PC-3 (cell line): ENCODE data around the gene FLNB. TPM values are rescaled to one million over a fixed set of nuclear protein-coding genes. Genes with fewer than 3 reads are reported as not detected.

Experiments used
- ATAC-seq: fragments of 200-7000 bp; cut with Tn5 transposase; 2 replicates; pipeline ENCODE4 v1.9.1; 2020; ENCODE audit warnings: mild to moderate bottlenecking, moderate library complexity
- BruUV-seq: library from RNA; stranded (reverse); fragments of 400-500 nt; replicated peaks from 2 replicates; lab custom pipeline; 2021; lab: Mats Ljungman, UMichigan
- CTCF ChIA-PET: fragments of 300-600 bp; sonication (Branson Sonifier 250); formaldehyde crosslinking; loops from one replicate; lab custom pipeline; 2022; ENCODE audit warnings: antibody characterized with exemption; lab: Charles Lee
- POLR2A ChIA-PET: fragments of 300-600 bp; sonication (Branson Sonifier 250); formaldehyde crosslinking; loops from one replicate; lab custom pipeline; 2022; ENCODE audit warnings: antibody characterized with exemption; ENCODE audit not compliant: unreplicated experiment; lab: Charles Lee
- DNase-seq: peaks from one replicate; pipeline ENCODE4 v3.0.0-alpha.2; 2015
- H2AFZ ChIP-seq: fragments of 300-600 bp; sonication (generic); 2 replicates; pipeline ENCODE4 v1.6.0; 2016; ENCODE audit warnings: antibody characterized with exemption, low read length
- H3F3A ChIP-seq: fragments of 300-600 bp; sonication (generic); one replicate; pipeline ENCODE4 v1.6.0; 2017; ENCODE audit warnings: antibody characterized with exemption, low read length, control low read depth, mild to moderate bottlenecking; ENCODE audit not compliant: unreplicated experiment
- H3K27ac ChIP-seq: fragments of 300-600 bp; sonication (generic); 2 replicates; pipeline ENCODE4 v1.5.1; 2016; ENCODE audit warnings: mild to moderate bottlenecking, low read length
- H3K27me3 ChIP-seq: fragments of 300-600 bp; sonication (generic); 2 replicates; pipeline ENCODE4 v1.6.1; 2016; ENCODE audit warnings: low read length, mixed read lengths
- H3K36me3 ChIP-seq: fragments of 300-600 bp; sonication (generic); 2 replicates; pipeline ENCODE4 v1.6.1; 2016; ENCODE audit warnings: low read depth, mixed run types, low read length, mixed read lengths
- H3K4me1 ChIP-seq: fragments of 300-600 bp; sonication (generic); 2 replicates; pipeline ENCODE4 v1.5.1; 2016; ENCODE audit warnings: low read length; ENCODE audit not compliant: insufficient read depth
- H3K4me2 ChIP-seq: fragments of 300-600 bp; sonication (generic); 2 replicates; pipeline ENCODE4 v1.6.0; 2016; ENCODE audit warnings: low read length
- H3K4me3 ChIP-seq: fragments of 300-600 bp; sonication (generic); 2 replicates; pipeline ENCODE4 v1.5.1; 2016; ENCODE audit warnings: mild to moderate bottlenecking, low read length, mixed read lengths
- H3K79me2 ChIP-seq: fragments of 300-600 bp; sonication (generic); 2 replicates; pipeline ENCODE4 v1.6.1; 2017; ENCODE audit warnings: low read length, mixed read lengths
- H3K9ac ChIP-seq: fragments of 300-600 bp; sonication (generic); 2 replicates; pipeline ENCODE4 v1.6.0; 2016; ENCODE audit warnings: mild to moderate bottlenecking, low read length
- H3K9me2 ChIP-seq: fragments of 300-600 bp; sonication (generic); replicated peaks from 2 replicates; pipeline ENCODE4 v1.6.1; 2016; ENCODE audit warnings: mixed run types, low read length, mixed read lengths
- H3K9me3 ChIP-seq: fragments of 300-600 bp; sonication (generic); 2 replicates; pipeline ENCODE4 v1.6.1; 2016; ENCODE audit warnings: low read length, mixed read lengths
- H4K20me1 ChIP-seq: fragments of 300-600 bp; sonication (generic); 2 replicates; pipeline ENCODE4 v1.6.1; 2016; ENCODE audit warnings: low read length, mixed read lengths
- CTCF ChIP-seq: fragments of 300-600 bp; sonication (generic); conservative IDR thresholded peaks from 2 replicates; pipeline ENCODE4 v1.5.1; 2017; ENCODE audit warnings: antibody characterized with exemption, low read depth, mild to moderate bottlenecking, low read length
- EZH2 ChIP-seq: fragments of 300-600 bp; sonication (generic); IDR thresholded peaks from one replicate; pipeline ENCODE4 v1.6.1; 2017; ENCODE audit warnings: antibody characterized with exemption, mild to moderate bottlenecking, low read length; ENCODE audit not compliant: unreplicated experiment
- EZH2phosphoT487 ChIP-seq: fragments of 300-600 bp; sonication (generic); IDR thresholded peaks from 2 replicates; pipeline ENCODE4 v1.6.1; 2018; ENCODE audit warnings: mild to moderate bottlenecking, antibody characterized with exemption, low read length, borderline replicate concordance
- intact Hi-C: fragments of 100-400 bp; cut with micrococcal nuclease; formaldehyde crosslinking; loops from 2 replicates; pipeline ENCODE4 v1.9.0; 2023
- total RNA-seq: library from RNA; depleted of rRNA; stranded (reverse); fragments of >200 nt; gene quantifications from 2 replicates; pipeline ENCODE4 v1.2.3, GENCODE V29; 2014

FLNB gene
- total RNA-seq, 1 experiment from 2014 or later, result 505 TPM

DNA sequence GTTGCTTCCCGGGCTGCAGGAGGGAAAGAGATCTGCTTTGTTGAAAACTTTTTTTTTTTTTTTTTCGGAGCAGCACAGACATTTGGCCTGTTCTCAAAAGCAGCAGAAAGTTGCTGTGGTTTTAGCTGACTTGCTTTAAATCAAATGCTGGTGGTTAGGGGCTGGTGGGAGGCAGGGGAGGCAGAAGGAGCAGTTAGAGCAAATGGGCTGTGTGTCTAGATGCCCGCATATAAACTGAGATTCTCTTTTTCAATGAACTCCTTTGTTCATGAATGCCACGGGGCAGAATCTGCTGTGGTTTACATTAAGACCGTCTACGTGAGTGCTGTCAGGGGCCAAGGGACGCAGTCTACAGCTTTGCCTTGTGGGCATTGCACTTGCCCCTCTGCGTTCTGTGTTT lies 95.9 kb downstream of the FLNB start:
- H3K4me2 ChIP-seq, result no peak overlapping the region
- no peaks in the 10 kb centered on the region for H3K9me3 ChIP-seq
- BruUV-seq, result no TSS peak
- no peaks in the 10 kb centered on the region for H3K9me2 ChIP-seq
- TF ChIP-seq CTCF (no peak), EZH2phosphoT487 (no peak), EZH2 (no peak)
- no peak overlapping the region for H2AFZ ChIP-seq
- no peak overlapping the region for H3K4me3 ChIP-seq
- no peaks in the 10 kb centered on the region for H3K4me1 ChIP-seq
- POLR2A ChIA-PET, result interaction anchor here (0.7 kb wide), 1 partner anchor 247 kb away, joined by 15 read pairs; no protein-coding TSS in a partner anchor
- ATAC-seq (no peak), DNase-seq (no peak)
- CTCF ChIA-PET, result no interaction called here
- no peaks in the 10 kb centered on the region for H3K27me3 ChIP-seq
- peaks cover 4% of the 10 kb centered on the region; the same call in 1 of the 2 replicates for H4K20me1 ChIP-seq
- H3K9ac ChIP-seq, result no peak overlapping the region
- H3K79me2 ChIP-seq, result peaks cover 31% of the 10 kb centered on the region; the same call in 1 of the 2 replicates
- peaks cover 89% of the 10 kb centered on the region for H3K36me3 ChIP-seq
- no peak overlapping the region for H3K27ac ChIP-seq
- H3F3A ChIP-seq, result no peaks in the 10 kb centered on the region
- intact Hi-C loops, result no loop called here

- Histone ChIP-seq H3F3A (no peaks in the 10 kb centered on the region), H3K79me2 (peaks cover 31% of the 10 kb centered on the region; the same call in 1 of the 2 replicates), H3K4me2 (no peak overlapping the region), H2AFZ (no peak overlapping the region), H3K9ac (no peak overlapping the region), H3K27me3 (no peaks in the 10 kb centered on the region), H3K9me3 (no peaks in the 10 kb centered on the region), H3K4me3 (no peak overlapping the region), H3K4me1 (no peaks in the 10 kb centered on the region), H3K36me3 (peaks cover 89% of the 10 kb centered on the region), H3K27ac (no peak overlapping the region), H4K20me1 (peaks cover 4% of the 10 kb centered on the region; the same call in 1 of the 2 replicates), H3K9me2 (no peaks in the 10 kb centered on the region)
- BruUV-seq, result no TSS peak
- intact Hi-C loops, result no loop called here
- DNase-seq (no peak), ATAC-seq (no peak)
- POLR2A ChIA-PET, result interaction anchor here (0.5 to 0.7 kb wide), 2 partner anchors 248 to 556 kb away, joined by 4 to 15 read pairs; no protein-coding TSS in a partner anchor
- CTCF ChIA-PET, result no interaction called here
- no peak for TF ChIP-seq EZH2
- no peak for TF ChIP-seq EZH2phosphoT487
- no peak for TF ChIP-seq CTCF
These were observed 96.5 kb downstream of the FLNB start for GRCh38 chr3:58104712-58105111.

DNA sequence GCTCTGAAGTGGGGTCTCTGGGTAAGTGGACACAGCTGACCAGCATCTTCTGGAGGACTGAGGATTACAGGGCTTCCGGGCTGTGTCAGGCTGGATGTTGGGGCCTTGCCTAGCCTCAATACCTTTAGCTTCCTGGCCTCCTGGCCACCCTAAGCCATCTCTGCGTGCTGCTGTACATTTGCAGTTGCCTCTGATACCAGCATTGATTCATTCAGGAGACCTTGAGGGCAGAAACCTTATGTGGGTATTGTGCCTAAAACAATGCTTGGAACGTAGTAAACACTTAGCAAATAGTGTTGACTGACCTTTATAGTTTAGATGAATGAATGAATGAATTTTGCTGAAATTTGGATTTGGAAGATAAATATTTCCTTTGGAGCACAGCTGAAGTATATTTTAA lies 97.0 kb downstream of the FLNB start:
- H3K79me2 ChIP-seq, result peaks cover 31% of the 10 kb centered on the region; the same call in 1 of the 2 replicates
- no peaks in the 10 kb centered on the region for H3K27me3 ChIP-seq
- H3K9me2 ChIP-seq, result no peaks in the 10 kb centered on the region
- ChIA-PET CTCF (no interaction called here), POLR2A (interaction anchor here (0.5 kb wide), 1 partner anchor 556 kb away, joined by 4 read pairs; no protein-coding TSS in a partner anchor)
- H4K20me1 ChIP-seq, result peaks cover 4% of the 10 kb centered on the region; the same call in 1 of the 2 replicates
- H3F3A ChIP-seq, result no peaks in the 10 kb centered on the region
- H3K4me3 ChIP-seq, result no peak overlapping the region
- DNase-seq (no peak), ATAC-seq (no peak)
- no TSS peak for BruUV-seq
- no peaks in the 10 kb centered on the region for H3K9me3 ChIP-seq
- no peak overlapping the region for H2AFZ ChIP-seq
- peaks cover 89% of the 10 kb centered on the region for H3K36me3 ChIP-seq
- no peak overlapping the region for H3K4me2 ChIP-seq
- intact Hi-C loops, result no loop called here
- no peaks in the 10 kb centered on the region for H3K4me1 ChIP-seq
- no peak for TF ChIP-seq CTCF
- TF ChIP-seq EZH2phosphoT487, result no peak
- TF ChIP-seq EZH2, result no peak
- no peak overlapping the region for H3K9ac ChIP-seq
- H3K27ac ChIP-seq, result no peak overlapping the region
